LoVo (cell line): ENCODE data around the gene RPAP3.
"Not testable (repeated sequence)": the region's sequence is repeated elsewhere in the genome, so short reads cannot be mapped to it uniquely, and the experiment has no call there.

Experiments
- DNase-seq: peaks from one replicate; pipeline ENCODE4 v3.0.0-alpha.2; 2016; ENCODE audit warnings: low spot score

The RPAP3 gene

DNA sequence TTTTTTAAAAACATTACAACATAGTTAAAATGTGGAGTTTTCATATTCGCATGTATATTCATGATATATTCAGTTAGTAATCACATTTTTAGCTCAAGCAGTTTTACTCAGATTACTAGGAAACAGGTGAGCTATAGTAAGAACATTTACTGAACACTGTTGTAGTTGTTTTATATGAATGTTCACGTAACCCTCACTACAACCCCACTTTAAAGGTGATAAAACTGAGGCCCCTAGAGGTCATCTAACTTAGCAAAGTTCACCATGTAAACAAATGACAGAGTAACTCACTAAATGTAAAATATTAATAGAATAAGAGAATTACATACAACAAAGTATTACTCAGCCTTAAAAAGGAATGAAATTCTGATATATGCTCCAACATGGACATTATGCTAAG lies 26.0 kb downstream of the RPAP3 start:
- no peak for DNase-seq

DNA sequence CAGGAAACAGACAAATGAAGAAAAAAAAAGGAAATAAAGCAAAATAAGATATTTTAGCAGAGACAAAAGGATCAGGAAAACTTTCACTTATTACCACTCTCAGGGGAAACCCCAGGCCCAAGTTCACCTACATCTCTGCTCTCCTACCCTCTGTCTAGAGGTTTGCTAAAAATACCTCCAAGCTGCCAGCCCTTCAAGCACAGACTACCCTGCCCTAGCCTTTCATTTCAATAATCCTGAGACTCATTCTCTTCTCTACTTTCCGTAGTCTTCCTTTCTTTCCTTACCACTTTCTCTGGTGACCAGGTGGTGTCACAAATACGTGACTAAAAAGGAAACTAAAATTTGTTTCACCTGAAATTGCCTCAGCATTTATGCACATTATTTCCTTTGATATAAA lies 33.8 kb downstream of the RPAP3 start:
- DNase-seq, result no peak

DNA sequence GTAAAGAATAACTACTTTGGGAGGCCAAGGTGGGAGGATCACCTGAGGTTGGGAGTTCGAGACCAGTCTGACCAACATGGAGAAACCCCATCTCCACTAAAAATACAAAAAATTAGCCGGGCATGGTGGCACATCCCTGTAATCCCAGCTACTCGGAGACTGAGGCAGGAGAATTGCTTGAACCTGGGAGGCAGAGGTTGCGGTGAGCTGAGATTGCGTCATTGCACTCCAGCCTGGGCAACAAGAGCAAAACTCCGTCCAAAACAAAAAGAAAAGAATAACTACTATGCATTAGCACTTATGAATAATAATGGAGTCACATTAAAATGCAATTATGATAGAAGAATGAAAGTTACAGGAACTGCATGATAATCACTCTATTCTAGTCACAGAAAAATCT lies 37.9 kb downstream of the RPAP3 start:
- not testable (repeated sequence) for DNase-seq

DNA sequence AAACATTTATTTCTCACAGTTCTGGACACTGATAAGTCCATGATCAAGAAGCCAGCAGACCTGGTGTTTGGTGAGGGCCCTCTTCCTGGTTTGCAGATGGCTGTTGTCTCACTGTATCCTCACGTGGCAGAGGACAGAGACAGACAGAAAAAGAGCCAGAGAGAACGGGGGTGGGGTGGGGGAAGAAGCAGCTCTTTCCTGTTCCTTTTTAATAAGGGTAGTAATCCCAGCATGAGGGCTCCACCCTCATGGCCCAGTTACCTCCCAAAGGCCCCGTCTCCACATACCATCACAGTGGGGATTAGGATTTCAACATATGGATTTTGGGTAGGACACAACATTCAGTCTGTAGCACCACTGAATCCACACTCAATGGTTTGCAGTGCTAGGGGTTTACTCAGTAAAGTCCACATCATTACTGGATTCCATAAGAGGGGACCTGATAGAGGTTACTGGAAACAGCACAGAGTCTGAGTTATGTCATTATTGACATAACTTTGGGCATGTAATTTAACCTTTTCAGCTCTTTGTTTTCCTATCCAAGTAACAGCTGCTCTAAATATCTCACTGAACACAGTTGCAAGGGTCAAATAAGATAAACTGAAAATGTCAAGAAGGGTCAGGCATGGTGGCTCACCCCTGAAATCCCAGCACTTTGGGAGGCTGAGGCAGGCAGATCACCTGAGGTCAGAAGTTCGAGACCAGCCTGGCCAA lies 53.2 kb downstream of the RPAP3 start:
- no peak for DNase-seq

DNA sequence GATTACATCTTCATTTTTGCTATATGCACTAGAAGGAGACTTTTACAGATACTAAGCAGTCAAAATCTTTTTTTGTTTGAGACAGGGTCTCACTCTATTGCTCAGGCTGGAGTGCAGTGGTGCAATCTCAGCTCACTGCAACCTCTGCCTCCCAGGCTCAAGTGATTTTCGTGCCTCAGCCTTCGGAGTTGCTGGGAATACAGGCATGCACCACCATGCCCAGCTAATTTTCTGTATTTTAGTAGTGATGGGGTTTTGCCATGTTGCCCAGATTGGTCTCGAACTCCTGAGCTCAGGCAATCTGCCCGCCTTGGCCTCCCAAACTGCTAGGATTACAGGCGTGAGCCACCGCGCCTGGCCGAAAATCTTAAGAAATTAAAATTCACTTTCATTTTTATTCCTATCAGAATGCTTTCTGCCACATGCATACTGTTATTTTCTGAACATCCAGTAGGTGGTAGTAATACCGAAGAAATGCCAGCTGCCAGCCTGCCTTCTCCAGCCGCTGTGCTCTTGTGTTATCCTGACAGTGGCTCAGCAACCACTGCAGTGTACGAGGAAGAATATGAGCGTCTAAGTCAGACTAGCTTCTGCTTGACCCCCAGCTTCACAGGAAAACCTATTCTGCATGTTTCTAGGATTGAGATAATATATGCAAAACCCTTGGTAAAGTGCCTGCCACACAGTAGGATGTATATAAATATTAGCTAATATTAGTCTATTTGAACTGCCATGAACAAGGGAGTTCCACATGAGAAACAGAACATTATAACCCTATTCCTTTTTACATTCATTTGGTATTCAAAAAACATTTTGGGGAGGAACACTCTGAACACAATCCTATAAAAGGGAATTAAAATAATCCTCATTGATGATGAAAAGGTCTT lies 54.2 kb downstream of the RPAP3 start:
- peak; percentile 43 for DNase-seq

DNA sequence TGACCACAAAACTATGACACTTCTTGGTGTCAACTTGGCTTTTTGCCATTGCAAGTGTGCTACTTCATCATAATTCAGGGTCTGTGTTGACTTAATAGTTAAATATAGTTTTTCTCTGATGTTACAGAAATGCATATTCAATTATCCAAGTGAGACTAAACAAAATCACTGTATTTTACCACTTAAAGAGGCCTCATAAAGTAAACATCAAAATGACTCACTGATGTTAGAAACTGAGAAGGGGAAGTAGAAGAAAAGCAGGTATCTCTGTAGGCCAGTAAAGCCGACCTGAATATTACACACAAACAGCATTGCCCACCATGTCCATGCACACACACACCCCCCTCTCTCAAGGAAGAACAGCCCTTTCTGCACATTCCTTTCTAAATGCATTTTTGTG lies 55.4 kb downstream of the RPAP3 start:
- DNase-seq, result no peak

DNA sequence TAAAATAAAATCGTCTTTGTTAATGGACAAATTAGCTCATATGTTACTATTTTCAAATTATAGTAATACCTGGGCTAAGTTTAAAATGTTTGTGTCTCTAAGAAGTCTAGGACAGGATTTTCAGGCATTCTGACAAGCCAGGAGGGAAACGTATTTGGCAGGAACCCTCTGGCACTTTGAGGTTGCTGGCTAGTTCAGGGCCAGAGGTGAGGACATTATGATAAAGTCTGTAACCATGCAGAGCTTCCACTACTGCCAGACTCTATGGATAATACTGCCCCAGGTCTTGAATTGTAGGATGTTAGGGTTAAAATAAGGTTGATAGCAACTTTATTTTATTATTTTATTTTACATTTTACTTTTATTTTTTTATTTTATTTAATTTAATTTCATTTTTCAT lies 56.4 kb downstream of the RPAP3 start:
- DNase-seq, result no peak

DNA sequence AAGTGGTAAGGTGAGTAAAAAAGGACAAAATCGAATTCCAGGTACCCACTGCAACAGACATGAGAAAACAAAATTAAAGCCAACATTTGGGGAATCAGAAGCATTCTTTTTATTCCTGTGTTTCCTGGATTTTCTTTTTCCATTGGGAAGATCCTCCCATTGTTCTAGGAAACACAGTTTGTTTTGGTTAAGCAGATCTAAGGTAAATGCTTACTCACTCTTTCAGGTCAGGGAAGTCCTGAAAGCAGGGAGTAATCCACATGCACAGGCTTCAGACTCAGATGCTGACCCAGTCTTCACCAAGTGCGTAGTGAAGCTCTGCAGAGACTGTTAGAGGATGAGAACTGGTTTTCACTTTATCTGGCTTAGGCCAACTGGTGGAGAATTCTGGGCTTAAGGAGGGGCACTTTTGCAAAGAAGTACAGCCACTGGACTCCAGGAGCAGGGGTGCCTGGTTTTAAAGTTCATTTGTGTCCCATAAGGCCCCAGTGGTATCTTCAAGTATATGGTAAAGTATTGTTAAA lies 57.7 kb downstream of the RPAP3 start:
- DNase-seq, result no peak

DNA sequence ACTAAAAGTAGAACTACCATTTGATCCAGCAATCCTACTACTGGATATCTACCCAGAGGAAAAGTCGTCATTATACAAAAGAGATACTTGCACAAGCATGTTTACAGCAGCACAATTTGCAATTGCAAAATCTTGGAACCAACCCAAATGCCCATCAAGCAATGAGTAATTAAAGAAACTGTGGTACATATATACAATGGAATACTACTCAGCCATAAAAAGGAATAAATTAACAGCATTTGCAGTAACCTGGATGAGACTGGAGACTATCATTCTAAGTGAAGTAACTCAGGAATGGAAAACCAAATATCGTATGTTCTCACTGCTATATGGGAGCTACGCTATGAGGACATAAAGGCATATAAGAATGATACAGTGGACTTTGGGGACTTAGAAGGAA lies 63.5 kb downstream of the RPAP3 start:
- not testable (repeated sequence) for DNase-seq

DNA sequence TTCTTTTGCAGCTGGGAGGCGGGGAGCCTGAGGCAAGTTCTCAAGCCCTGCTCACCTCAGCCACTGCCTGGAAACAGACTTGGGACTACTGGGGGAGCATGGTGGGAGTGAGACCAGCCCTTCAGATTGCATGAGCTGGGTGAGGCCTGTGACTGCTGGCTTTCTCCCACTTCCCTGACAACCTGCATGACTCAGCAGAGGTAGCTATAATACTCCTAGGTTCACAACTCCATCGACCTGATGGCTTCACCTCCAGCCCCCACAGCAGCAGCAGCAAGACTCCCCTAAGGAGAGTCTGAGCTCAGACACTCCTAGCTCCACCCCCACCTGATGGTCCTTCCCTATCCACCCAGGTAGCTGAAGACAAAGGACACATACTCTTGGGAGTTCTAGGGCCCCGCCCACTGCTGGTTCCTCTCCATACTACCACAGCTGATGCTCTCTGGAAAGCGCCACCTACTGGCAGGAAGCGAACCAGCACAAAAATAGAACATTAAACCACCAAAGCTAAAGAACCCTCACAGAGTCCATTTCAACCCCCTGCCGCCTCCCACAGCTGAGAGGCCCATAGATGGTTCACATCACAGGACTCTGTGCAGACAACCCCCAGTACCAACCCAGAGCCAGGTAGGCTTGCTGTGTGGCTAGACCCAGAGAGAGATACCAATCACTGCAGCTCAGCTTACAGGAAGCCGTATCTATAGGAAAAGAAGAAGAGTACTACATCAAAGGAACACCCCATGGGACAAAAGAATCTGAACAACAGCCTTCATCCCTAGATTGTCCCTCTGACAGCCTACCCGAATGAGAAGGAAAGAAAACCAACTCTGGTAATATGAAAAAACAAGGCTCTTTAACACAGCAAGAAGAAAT lies 68.7 kb downstream of the RPAP3 start:
- DNase-seq, result peak; percentile 27

DNA sequence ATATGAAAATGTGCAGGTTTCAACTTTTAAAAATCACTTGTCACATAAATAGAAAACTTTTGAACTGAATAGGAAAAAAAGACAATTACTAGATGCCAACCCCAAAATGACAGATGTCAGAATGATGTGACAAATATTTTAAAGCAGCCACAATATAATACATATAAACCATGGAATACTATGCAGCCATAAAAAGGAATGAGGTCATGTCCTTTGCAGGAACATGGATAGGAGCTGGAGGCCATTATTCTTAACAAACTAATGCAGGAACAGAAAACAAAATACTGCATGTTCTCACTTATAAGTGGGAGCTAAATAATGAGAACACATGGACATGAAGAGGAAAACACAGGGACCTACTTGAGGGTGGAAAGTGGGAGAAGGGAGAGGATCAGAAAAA lies 70.1 kb downstream of the RPAP3 start:
- DNase-seq, result not testable (repeated sequence)

DNA sequence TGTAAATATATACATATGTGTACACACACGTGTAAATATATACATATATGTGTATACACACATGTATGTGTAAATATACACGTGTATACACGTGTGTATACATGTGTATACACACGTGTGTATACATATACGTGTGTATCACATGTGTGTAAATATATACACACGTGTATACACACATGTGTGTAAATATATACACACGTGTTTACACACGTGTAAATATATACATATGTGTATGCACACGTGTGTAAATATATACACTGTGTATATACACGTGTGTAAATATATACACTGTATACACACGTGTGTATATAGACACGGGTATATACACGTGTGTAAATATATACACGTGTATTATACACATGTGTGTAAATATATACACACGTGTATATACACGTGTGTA lies 71.7 kb downstream of the RPAP3 start:
- DNase-seq, result no peak

DNA sequence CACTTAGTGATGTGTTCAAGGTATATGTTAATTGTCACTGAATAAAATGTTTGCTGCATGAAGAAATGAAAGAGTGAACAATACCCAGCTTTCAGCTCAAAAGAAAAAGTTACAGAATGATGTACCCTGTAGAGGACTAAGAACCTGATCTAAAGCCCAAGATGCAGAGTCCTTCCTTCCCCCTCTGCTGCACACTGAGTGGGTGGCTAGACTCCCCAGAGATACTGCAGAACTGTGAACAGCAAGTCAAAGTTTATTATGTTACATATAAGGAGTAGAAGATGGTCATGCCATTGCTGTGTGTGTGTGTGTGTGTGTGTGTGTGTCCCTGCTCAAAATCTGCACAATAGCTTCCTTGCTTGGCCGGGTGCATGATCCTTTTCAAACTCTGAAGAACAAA lies 83.9 kb downstream of the RPAP3 start:
- DNase-seq, result no peak

DNA sequence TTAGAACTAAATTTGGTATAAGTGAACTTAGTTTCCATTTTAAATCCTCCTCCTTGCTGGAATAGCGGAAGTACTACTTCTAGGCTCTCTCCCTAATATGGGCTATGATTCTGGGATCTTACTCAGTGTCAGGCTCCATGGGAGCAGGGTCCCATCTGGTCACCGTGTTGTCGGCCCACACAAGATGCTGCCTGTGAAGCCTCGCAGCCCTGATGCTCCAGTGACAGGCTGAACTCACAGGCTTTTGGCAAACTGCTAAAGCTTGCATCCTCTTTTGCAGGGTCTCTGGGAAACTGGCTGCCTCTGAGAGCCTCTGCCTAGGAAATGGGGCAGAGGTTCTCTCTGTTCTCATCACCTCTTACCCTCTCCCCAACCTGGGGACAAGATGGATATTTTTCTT lies 88.4 kb downstream of the RPAP3 start:
- no peak for DNase-seq

DNA sequence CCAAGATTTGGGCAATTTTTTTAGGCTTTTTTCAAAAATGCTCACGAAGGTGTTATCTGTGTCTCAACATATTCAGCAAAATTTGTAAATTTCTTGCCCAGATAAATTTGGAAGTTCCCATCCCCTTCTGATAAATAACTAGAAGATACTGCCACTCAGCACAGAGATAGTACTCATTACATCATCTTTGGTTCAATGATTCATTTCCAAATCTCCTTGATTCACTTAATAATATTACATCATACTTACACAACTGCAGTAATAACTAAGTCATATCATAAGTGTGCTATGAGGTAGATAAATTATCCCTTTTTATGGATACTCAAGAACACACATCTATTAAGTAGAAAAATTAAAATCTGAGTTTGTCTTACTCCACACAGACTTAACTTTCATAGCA lies 89.4 kb downstream of the RPAP3 start:
- no peak for DNase-seq

DNA sequence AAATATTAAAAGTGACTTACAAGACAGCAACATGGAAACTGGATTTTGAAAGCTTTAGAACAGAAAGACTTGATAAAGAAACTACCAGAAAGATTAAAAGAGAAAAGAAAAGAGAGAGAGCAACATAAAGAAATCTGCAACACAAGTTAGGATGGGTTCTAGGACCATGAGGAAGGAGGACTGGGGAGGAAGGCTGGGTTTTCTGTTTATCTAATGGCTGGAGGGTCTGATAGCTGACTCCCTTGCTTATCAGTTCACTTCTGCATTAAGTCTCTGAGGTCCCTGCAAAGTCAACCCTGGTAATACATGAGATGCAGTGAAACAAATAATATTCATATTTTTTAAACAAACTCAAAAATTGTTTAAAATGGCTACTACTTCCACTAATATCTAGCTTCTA lies 90.1 kb downstream of the RPAP3 start:
- DNase-seq, result no peak

DNA sequence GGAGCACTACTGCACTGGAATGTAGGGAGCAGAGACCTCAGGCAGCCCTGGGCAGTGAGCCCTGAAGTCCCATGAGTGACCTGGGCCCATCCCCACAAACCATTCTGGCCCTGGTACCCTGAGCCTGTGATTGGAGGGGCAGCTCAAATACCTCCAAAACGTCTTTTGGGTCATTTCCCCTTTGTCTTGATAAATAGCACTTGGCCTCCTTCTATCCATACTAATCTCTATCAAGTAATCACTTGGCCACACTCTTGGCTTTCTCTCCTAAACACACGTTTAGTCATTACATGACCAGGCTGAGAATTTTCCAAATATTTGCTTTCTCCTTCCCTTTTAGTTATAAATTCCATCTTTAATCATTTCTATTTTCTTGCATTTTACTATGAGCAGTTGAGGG lies 91.3 kb downstream of the RPAP3 start:
- no peak for DNase-seq

DNA sequence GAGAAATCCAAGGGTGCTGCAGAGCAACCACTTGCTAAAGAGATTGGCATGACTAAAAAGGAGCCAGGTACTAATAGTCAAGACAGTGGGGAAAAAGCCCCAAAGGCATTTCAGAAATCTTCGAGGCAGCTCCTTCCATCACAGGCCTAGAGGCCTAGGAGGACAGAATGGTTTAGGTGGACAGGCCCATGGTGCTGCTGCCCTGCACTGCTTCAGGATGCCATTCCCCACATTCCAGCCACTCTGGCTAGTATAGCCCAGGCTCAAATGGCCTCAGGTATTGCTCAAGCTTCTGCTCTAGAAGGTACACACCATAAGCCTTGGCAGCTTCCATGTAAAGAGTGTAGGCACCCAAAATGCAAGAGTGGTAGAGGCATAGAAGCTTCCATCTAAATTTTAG lies 92.9 kb downstream of the RPAP3 start:
- no peak for DNase-seq

DNA sequence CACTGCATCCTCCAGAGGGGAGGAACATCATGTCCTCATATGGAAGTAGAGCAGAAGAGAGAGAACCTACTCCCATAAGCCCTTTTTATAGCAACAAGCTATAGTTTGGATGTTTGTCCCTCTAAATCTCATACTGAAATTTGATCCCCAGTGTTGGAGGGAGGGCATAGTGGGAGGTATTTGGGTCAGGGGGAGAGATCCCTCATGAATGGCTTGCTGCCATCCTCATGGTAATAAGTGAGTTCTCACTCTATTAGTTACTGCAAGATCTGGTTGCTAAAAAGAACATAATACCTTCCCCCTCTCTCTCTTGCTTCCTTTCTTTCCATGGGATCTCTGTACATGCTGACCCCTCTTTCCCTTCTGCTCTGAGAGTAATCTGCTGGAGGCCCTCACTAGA lies 93.9 kb downstream of the RPAP3 start:
- no peak for DNase-seq
